IgD-negative memory B cell (primary cell): ENCODE measurements around the gene CYP26C1. TPM values are rescaled to one million over a fixed set of nuclear protein-coding genes. Genes with fewer than 3 reads are reported as not detected.
A peak's percentile ranks its signal among the peaks of the same experiment; 100 is the strongest.

Source experiments
- H3K27ac Mint-ChIP-seq, 3 donors: one replicate each; pipeline ENCODE4 v1.8.0; 2020 to 2022; ENCODE audit warnings: mild to moderate bottlenecking in 3 of 3, mixed read lengths in 3 of 3, moderate library complexity in 1 of 3
- H3K27me3 Mint-ChIP-seq: one replicate; pipeline ENCODE4 v1.8.0; 2021; ENCODE audit warnings: mixed read lengths
- H3K36me3 Mint-ChIP-seq: one replicate; pipeline ENCODE4 v1.8.0; 2020; ENCODE audit warnings: mild to moderate bottlenecking, mixed read lengths
- H3K4me1 Mint-ChIP-seq, 3 donors: one replicate each; pipeline ENCODE4 v1.8.0; 2020 to 2022; ENCODE audit warnings: mixed read lengths in 3 of 3, mild to moderate bottlenecking in 1 of 3
- H3K4me3 Mint-ChIP-seq, 4 donors: one replicate each; pipeline ENCODE4 v1.8.0; 2020 to 2022; ENCODE audit warnings: mild to moderate bottlenecking in 4 of 4, mixed read lengths in 4 of 4, moderate library complexity in 3 of 4
- H3K9me3 Mint-ChIP-seq, 3 donors: one replicate each; pipeline ENCODE4 v1.8.0; 2020 to 2021; ENCODE audit warnings: mixed read lengths in 3 of 3, mild to moderate bottlenecking in 1 of 3
- polyA plus RNA-seq: library from polyadenylated mRNA; unstranded; fragments of 300-500 nt; fragmentation: Illumina TruSeq; gene quantifications from one replicate; pipeline ENCODE4 v1.2.3, GENCODE V29; 2021

The CYP26C1 gene
- polyA plus RNA-seq, 1 donor from 2014 or later: not detected

GRCh38 chr10:93070378-93071176 is 10.0 kb downstream of the CYP26C1 start:
- Mint-ChIP-seq H3K4me3 (peak overlapping the region in 3 of 4 donors; percentile 19 to 56 (median 23)), H3K27ac (peak overlapping the region in 1 of 3 donors; percentile 60), H3K9me3 (no peaks in the 10 kb centered on the region), H3K36me3 (no peaks in the 10 kb centered on the region), H3K4me1 (peaks cover 15 to 38% (median 19%) of the 10 kb centered on the region in 3 donors), H3K27me3 (peaks cover 78% of the 10 kb centered on the region)

- H3K36me3 Mint-ChIP-seq: no peaks in the 10 kb centered on the region
- H3K27ac Mint-ChIP-seq: peak overlapping the region in 1 of 3 donors; percentile 60
- H3K4me1 Mint-ChIP-seq: peaks cover 14 to 38% (median 21%) of the 10 kb centered on the region in 3 donors
- H3K4me3 Mint-ChIP-seq: peak overlapping the region in 3 of 4 donors; percentile 19 to 56 (median 43)
- H3K9me3 Mint-ChIP-seq: no peaks in the 10 kb centered on the region
- H3K27me3 Mint-ChIP-seq: peaks cover 80% of the 10 kb centered on the region
These were observed 10.5 kb downstream of the CYP26C1 start for GRCh38 chr10:93071177-93071472.

GRCh38 chr10:93071674-93072224 is 11.2 kb downstream of the CYP26C1 start:
- H3K4me1 Mint-ChIP-seq: peaks cover 14 to 35% (median 26%) of the 10 kb centered on the region in 3 donors
- no peaks in the 10 kb centered on the region for H3K9me3 Mint-ChIP-seq
- H3K36me3 Mint-ChIP-seq: no peaks in the 10 kb centered on the region
- H3K27ac Mint-ChIP-seq: peak overlapping the region in 1 of 3 donors; percentile 18
- H3K27me3 Mint-ChIP-seq: peaks cover 77% of the 10 kb centered on the region
- H3K4me3 Mint-ChIP-seq: peak overlapping the region; percentile 64 to 95 (median 90)

GRCh38 chr10:93072225-93072712 is 11.7 kb downstream of the CYP26C1 start:
- Mint-ChIP-seq H3K27me3 (peaks cover 72% of the 10 kb centered on the region), H3K36me3 (no peaks in the 10 kb centered on the region), H3K4me1 (peaks cover 14 to 32% (median 28%) of the 10 kb centered on the region in 3 donors), H3K27ac (peak overlapping the region in 1 of 3 donors; percentile 18), H3K9me3 (no peaks in the 10 kb centered on the region), H3K4me3 (peak overlapping the region; percentile 64 to 95 (median 90))

- peaks cover 14 to 28% (median 27%) of the 10 kb centered on the region in 3 donors for H3K4me1 Mint-ChIP-seq
- no peaks in the 10 kb centered on the region for H3K9me3 Mint-ChIP-seq
These were observed 12.3 kb downstream of the CYP26C1 start for GRCh38 chr10:93072713-93073538.

GRCh38 chr10:93073539-93074146 is 13.0 kb downstream of the CYP26C1 start, which contains the start of gene CYP26A1:
TSS of gene CYP26A1 (plus strand) at chr10:93073893. CDS start at chr10:93073935, 42 bp downstream.
- peak within 1 kb of the TSS in 2 of 3 donors; percentile 42 to 78 for H3K27ac Mint-ChIP-seq
- peaks cover 11 to 28% (median 23%) of the 10 kb centered on the region in 3 donors for H3K4me1 Mint-ChIP-seq
- no peaks in the 10 kb centered on the region for H3K36me3 Mint-ChIP-seq
- H3K9me3 Mint-ChIP-seq: no peaks in the 10 kb centered on the region
- H3K4me3 Mint-ChIP-seq: peak within 1 kb of the TSS; percentile 79 to 95 (median 90)
- H3K27me3 Mint-ChIP-seq: peaks cover 60% of the 10 kb centered on the region

More at GRCh38 chr10:93072713-93073538, 12.3 kb downstream of the CYP26C1 start:
- peak overlapping the region in 1 of 3 donors; percentile 18 for H3K27ac Mint-ChIP-seq
- peaks cover 66% of the 10 kb centered on the region for H3K27me3 Mint-ChIP-seq
- no peaks in the 10 kb centered on the region for H3K36me3 Mint-ChIP-seq
- peak overlapping the region; percentile 73 to 95 (median 90) for H3K4me3 Mint-ChIP-seq

- Mint-ChIP-seq H3K27me3 (peaks cover 55% of the 10 kb centered on the region), H3K27ac (peak overlapping the region in 2 of 3 donors; percentile 42 to 78), H3K4me1 (peaks cover 10 to 28% (median 22%) of the 10 kb centered on the region in 3 donors), H3K4me3 (peak overlapping the region; percentile 75 to 95 (median 84)), H3K9me3 (no peaks in the 10 kb centered on the region), H3K36me3 (no peaks in the 10 kb centered on the region)
These were observed 13.6 kb downstream of the CYP26C1 start for GRCh38 chr10:93074147-93074596.

- Mint-ChIP-seq H3K27ac (peak overlapping the region in 2 of 3 donors; percentile 42 to 78), H3K36me3 (no peaks in the 10 kb centered on the region), H3K4me3 (peak overlapping the region; percentile 75 to 95 (median 84)), H3K9me3 (no peaks in the 10 kb centered on the region), H3K4me1 (peaks cover 10 to 28% (median 22%) of the 10 kb centered on the region in 3 donors), H3K27me3 (peaks cover 57% of the 10 kb centered on the region)
These were observed 14.2 kb downstream of the CYP26C1 start for GRCh38 chr10:93074597-93075368.

GRCh38 chr10:93075369-93076221 is 15.0 kb downstream of the CYP26C1 start:
- no peaks in the 10 kb centered on the region for H3K36me3 Mint-ChIP-seq
- H3K4me3 Mint-ChIP-seq: peak overlapping the region in 3 of 4 donors; percentile 21 to 75 (median 39)
- H3K4me1 Mint-ChIP-seq: peaks cover 11 to 32% (median 25%) of the 10 kb centered on the region in 3 donors
- H3K27me3 Mint-ChIP-seq: peaks cover 53% of the 10 kb centered on the region
- peak overlapping the region in 1 of 3 donors; percentile 16 for H3K27ac Mint-ChIP-seq
- H3K9me3 Mint-ChIP-seq: no peaks in the 10 kb centered on the region

GRCh38 chr10:93076871-93077270 is 16.3 kb downstream of the CYP26C1 start:
- Mint-ChIP-seq H3K4me1 (peaks cover 7 to 28% (median 22%) of the 10 kb centered on the region in 3 donors), H3K4me3 (peak overlapping the region in 1 of 4 donors; percentile 21), H3K9me3 (no peaks in the 10 kb centered on the region), H3K27ac (no peak overlapping the region), H3K27me3 (peaks cover 44% of the 10 kb centered on the region), H3K36me3 (no peaks in the 10 kb centered on the region)

GRCh38 chr10:93077860-93078337 is 17.3 kb downstream of the CYP26C1 start:
- Mint-ChIP-seq H3K27me3 (peaks cover 34% of the 10 kb centered on the region), H3K9me3 (no peaks in the 10 kb centered on the region), H3K36me3 (no peaks in the 10 kb centered on the region), H3K4me1 (peaks cover 4 to 21% (median 15%) of the 10 kb centered on the region in 3 donors), H3K4me3 (no peak overlapping the region), H3K27ac (no peak overlapping the region)

- Mint-ChIP-seq H3K36me3 (no peaks in the 10 kb centered on the region), H3K9me3 (no peaks in the 10 kb centered on the region), H3K27ac (no peak overlapping the region), H3K27me3 (peaks cover 23% of the 10 kb centered on the region), H3K4me3 (peak overlapping the region in 1 of 4 donors; percentile 15), H3K4me1 (peaks cover 3 to 16% (median 8%) of the 10 kb centered on the region in 3 donors)
These were observed 19.2 kb downstream of the CYP26C1 start for GRCh38 chr10:93079663-93080349.
